ENCODE measurements around the gene AASS.

DNA sequence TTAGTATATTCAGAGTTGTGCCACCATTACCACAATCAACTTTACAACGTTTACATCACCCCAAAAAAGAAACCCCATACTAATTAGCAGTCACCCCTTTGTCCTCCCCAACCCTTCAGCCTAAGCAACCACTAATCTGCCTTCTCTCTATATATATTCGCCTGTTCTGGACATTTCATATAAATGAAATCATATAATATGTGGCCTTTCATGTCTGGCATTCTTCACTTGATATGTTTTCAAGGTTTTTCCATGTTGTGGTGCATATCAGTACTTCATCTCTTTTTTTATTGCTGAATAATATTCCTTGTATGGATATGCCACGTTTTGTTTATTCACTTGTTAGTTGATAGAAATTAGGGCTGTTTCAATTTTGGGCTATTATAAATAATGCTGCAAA, 70.4 kb downstream of the AASS start:
- TF ChIP-seq, protein P1, sequence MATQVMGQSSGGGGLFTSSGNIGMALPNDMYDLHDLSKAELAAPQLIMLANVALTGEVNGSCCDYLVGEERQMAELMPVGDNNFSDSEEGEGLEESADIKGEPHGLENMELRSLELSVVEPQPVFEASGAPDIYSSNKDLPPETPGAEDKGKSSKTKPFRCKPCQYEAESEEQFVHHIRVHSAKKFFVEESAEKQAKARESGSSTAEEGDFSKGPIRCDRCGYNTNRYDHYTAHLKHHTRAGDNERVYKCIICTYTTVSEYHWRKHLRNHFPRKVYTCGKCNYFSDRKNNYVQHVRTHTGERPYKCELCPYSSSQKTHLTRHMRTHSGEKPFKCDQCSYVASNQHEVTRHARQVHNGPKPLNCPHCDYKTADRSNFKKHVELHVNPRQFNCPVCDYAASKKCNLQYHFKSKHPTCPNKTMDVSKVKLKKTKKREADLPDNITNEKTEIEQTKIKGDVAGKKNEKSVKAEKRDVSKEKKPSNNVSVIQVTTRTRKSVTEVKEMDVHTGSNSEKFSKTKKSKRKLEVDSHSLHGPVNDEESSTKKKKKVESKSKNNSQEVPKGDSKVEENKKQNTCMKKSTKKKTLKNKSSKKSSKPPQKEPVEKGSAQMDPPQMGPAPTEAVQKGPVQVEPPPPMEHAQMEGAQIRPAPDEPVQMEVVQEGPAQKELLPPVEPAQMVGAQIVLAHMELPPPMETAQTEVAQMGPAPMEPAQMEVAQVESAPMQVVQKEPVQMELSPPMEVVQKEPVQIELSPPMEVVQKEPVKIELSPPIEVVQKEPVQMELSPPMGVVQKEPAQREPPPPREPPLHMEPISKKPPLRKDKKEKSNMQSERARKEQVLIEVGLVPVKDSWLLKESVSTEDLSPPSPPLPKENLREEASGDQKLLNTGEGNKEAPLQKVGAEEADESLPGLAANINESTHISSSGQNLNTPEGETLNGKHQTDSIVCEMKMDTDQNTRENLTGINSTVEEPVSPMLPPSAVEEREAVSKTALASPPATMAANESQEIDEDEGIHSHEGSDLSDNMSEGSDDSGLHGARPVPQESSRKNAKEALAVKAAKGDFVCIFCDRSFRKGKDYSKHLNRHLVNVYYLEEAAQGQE (IDR thresholded peaks at IDR 0.05; ENCODE audit: insufficient read depth in 1 of 2, low read depth in 2 of 2, low read length in 2 of 2) = no peak
- TF ChIP-seq SIN3A (IDR thresholded peaks at IDR 0.05; ENCODE audit: borderline replicate concordance, insufficient read depth, low read length) = no peak
- no peak for TF ChIP-seq POLR2AphosphoS5 (IDR thresholded peaks at IDR 0.05; ENCODE audit: low read depth, low read length)
- TF ChIP-seq TAF1 (IDR thresholded peaks at IDR 0.05; ENCODE audit: borderline replicate concordance, insufficient read depth, low read length) = no peak
